Right cardiac atrium (tissue), 5 donors: Measurements from ENCODE around the gene INTS12. TPM values are rescaled to one million over a fixed set of nuclear protein-coding genes. Genes with fewer than 3 reads are reported as not detected.

Experiments used
- ATAC-seq, 2 donors: fragments of 200-7000 bp; cut with Tn5 transposase; one replicate each; pipeline versions ENCODE4 v1.8.0 to v1.9.1; 2020; ENCODE audit warnings: moderate library complexity in 2 of 2, mild to moderate bottlenecking in 1 of 2
- DNase-seq, 3 donors: peaks; one replicate each; pipeline ENCODE4 v3.0.0-alpha.2; 2020
- H3K27ac ChIP-seq: one replicate; pipeline ENCODE4 v1.5.1; 2013; ENCODE audit warnings: mild to moderate bottlenecking, low read length, control low read depth, moderate library complexity
- H3K27me3 ChIP-seq: one replicate; pipeline ENCODE4 v1.6.1; 2013; ENCODE audit not compliant: control insufficient read depth, insufficient read depth
- H3K4me1 ChIP-seq: one replicate; pipeline ENCODE4 v1.6.1; 2013; ENCODE audit warnings: low read length; ENCODE audit not compliant: control insufficient read depth, insufficient read depth
- H3K4me3 ChIP-seq: one replicate; pipeline ENCODE4 v1.5.1; 2013; ENCODE audit warnings: low read length, control low read depth
- H3K9me3 ChIP-seq: one replicate; pipeline ENCODE4 v1.6.1; 2013; ENCODE audit warnings: low read length; ENCODE audit not compliant: control insufficient read depth
- WGBS: extraction: QIAGEN DNeasy Blood & Tissue Kit; methylation state at CpG from one replicate; pipeline ENCODE4 v1.1.7; 2013; 5-methylcytosine and 5-hydroxymethylcytosine counted together
- intact Hi-C, 4 donors: fragments of 100-400 bp; cut with DNase I; formaldehyde crosslinking; loops; one replicate each; pipeline versions ENCODE4 v1.11.0 to v1.14.0; 2022 to 2023
- polyA plus RNA-seq: library from polyadenylated mRNA; stranded (reverse); fragments of 200-250 nt; gene quantifications from one replicate; pipeline ENCODE4 v1.2.3, GENCODE V29; 2013
- total RNA-seq, 4 donors: library from RNA; stranded (reverse); fragmentation: NEBNext Ultra II Directional; extraction: Animal tissue kit (Norgen Biotek cat#: 25700); gene quantifications; one replicate each; pipeline ENCODE4 v1.2.1, GENCODE V29; 2021
- donor health status: healthy with polysubstance abuse.
- donor health status: DM: no; HTN: yes; CAD: no.
- donor health status: DM: no; HTN: no; CAD: no.
- donor health status: DM: no; HTN: yes; CAD: no; lungs with severe emphysema.
- donor health status: DM: yes; HTN: yes; CAD: no.

INTS12 gene
- total and polyA plus RNA-seq, 5 donors: 18.4 to 23.1 (median 20.6) TPM

DNA sequence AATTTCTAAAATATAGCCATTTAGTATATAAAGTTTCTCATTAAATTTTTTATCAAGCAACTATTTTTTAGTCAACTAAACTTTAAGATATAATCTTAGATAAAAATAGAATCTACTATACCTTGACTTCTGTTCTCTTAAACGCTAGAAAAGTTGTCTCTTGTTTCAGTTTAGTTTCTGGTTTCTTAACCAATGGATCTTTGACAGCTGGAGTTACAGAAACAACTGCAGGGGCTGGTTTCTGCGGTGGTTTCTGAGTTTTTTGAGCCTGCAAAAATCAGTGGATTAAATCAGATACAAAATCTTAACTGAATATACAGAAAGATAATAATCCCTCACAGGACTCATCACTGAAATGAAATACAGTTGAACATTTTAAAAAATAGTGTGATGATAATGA lies 21.9 kb downstream of the INTS12 start:
- no peak overlapping the region for H3K4me3 ChIP-seq
- no peak for ATAC-seq
- H3K27me3 ChIP-seq: no peaks in the 10 kb centered on the region
- no peak overlapping the region for H3K27ac ChIP-seq
- DNase-seq: no peak
- no peaks in the 10 kb centered on the region for H3K4me1 ChIP-seq
- no peaks in the 10 kb centered on the region for H3K9me3 ChIP-seq
- 98% methylated on average over 2 of the region's 2 CpGs for WGBS
- intact Hi-C loops: no loop called here

DNA sequence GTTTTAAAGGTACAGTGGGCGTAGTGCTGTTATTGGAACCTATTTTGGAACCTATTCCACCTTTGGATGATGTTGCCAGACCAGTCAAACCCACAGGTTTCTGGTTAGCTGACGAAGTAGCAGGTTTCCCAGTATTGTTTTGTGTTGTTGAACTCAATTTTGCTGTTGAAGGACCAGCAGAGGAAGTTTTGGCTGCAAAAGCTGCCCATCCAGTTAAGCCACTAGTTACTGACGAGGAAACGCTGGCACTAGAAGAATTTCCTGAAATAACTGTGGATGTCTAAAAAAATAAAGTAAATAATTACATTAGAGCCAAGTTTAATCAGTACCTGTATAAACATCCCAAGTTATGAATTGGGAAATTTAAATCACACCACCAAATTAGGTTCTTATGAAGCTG lies 25.5 kb downstream of the INTS12 start:
- no peaks in the 10 kb centered on the region for H3K4me1 ChIP-seq
- WGBS: 85% methylated on average over 4 of the region's 4 CpGs
- H3K9me3 ChIP-seq: no peaks in the 10 kb centered on the region
- no peak for ATAC-seq
- intact Hi-C loops: no loop called here
- H3K27me3 ChIP-seq: no peaks in the 10 kb centered on the region
- DNase-seq: no peak
- H3K4me3 ChIP-seq: no peak overlapping the region
- H3K27ac ChIP-seq: no peak overlapping the region

GRCh38 chr4:105679186-105679585 lies 29.3 kb downstream of the INTS12 start:
- H3K27ac ChIP-seq: no peak overlapping the region
- WGBS: 54% methylated on average over 2 of the region's 2 CpGs
- H3K27me3 ChIP-seq: no peaks in the 10 kb centered on the region
- no peaks in the 10 kb centered on the region for H3K4me1 ChIP-seq
- ATAC-seq (peak; percentile 52 to 63), DNase-seq (no peak)
- H3K9me3 ChIP-seq: no peaks in the 10 kb centered on the region
- intact Hi-C loops: no loop called here
- H3K4me3 ChIP-seq: no peak overlapping the region

GRCh38 chr4:105677709-105678108 lies 30.8 kb downstream of the INTS12 start:
- ATAC-seq (no peak), DNase-seq (no peak)
- H3K4me3 ChIP-seq: no peak overlapping the region
- H3K9me3 ChIP-seq: no peaks in the 10 kb centered on the region
- H3K4me1 ChIP-seq: no peaks in the 10 kb centered on the region
- no peaks in the 10 kb centered on the region for H3K27me3 ChIP-seq
- WGBS: 77% methylated on average over 2 of the region's 2 CpGs
- intact Hi-C loops: no loop called here
- no peak overlapping the region for H3K27ac ChIP-seq

DNA sequence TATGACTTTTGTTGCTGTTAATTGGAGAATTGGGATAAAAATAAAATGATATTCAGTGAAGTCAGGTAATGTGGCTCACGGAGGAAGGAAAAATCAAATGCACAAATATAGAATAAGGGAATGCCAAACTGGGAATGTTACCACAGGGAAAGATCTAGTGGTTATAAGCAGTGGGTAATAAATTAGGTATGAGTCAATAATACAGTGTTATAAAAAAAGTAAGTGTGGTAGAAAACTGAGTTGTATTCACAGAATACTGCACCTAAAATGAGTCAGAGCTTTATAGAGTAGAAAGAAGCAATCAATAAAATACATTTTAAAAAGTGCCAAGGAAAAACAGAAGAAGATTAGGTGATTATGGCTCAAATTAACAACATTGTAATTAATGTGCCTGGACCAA lies 34.5 kb downstream of the INTS12 start:
- WGBS: 87% methylated on average over 1 of the region's 1 CpG
- Histone ChIP-seq H3K27me3 (no peaks in the 10 kb centered on the region), H3K9me3 (no peaks in the 10 kb centered on the region), H3K4me3 (no peak overlapping the region), H3K27ac (no peak overlapping the region), H3K4me1 (no peaks in the 10 kb centered on the region)
- intact Hi-C loops: loop anchor here in 1 of 4 donors (5.0 kb wide), 1 partner anchor 152 kb away; no protein-coding TSS in a partner anchor
- DNase-seq: no peak
- ATAC-seq: no peak

- Histone ChIP-seq H3K4me1 (no peaks in the 10 kb centered on the region), H3K27me3 (no peaks in the 10 kb centered on the region), H3K4me3 (no peak overlapping the region), H3K9me3 (no peaks in the 10 kb centered on the region), H3K27ac (no peak overlapping the region)
- intact Hi-C loops: loop anchor here in 1 of 4 donors (5.0 kb wide), 1 partner anchor 149 kb away; no protein-coding TSS in a partner anchor
- DNase-seq (no peak), ATAC-seq (no peak)
- 72% methylated on average over 2 of the region's 2 CpGs for WGBS
Measured at GRCh38 chr4:105671301-105671700, 37.2 kb downstream of the INTS12 start.

GRCh38 chr4:105670684-105671083 lies 37.8 kb downstream of the INTS12 start:
- H3K27ac ChIP-seq: no peak overlapping the region
- ATAC-seq (no peak), DNase-seq (no peak)
- no peaks in the 10 kb centered on the region for H3K4me1 ChIP-seq
- no peaks in the 10 kb centered on the region for H3K9me3 ChIP-seq
- intact Hi-C loops: loop anchor here in 1 of 4 donors (5.0 kb wide), 1 partner anchor 148 kb away; no protein-coding TSS in a partner anchor
- no peaks in the 10 kb centered on the region for H3K27me3 ChIP-seq
- H3K4me3 ChIP-seq: no peak overlapping the region

GRCh38 chr4:105666693-105667092 lies 41.8 kb downstream of the INTS12 start:
- no peaks in the 10 kb centered on the region for H3K27me3 ChIP-seq
- H3K4me1 ChIP-seq: no peaks in the 10 kb centered on the region
- DNase-seq (no peak), ATAC-seq (peak in 1 of 2 donors; percentile 59)
- H3K9me3 ChIP-seq: no peaks in the 10 kb centered on the region
- H3K27ac ChIP-seq: no peak overlapping the region
- intact Hi-C loops: loop anchor here in 3 of 4 donors (2.0 to 10.0 kb wide), 2 partner anchors 142 to 146 kb away; no protein-coding TSS in a partner anchor
- WGBS: 48% methylated on average over 5 of the region's 5 CpGs
- no peak overlapping the region for H3K4me3 ChIP-seq

DNA sequence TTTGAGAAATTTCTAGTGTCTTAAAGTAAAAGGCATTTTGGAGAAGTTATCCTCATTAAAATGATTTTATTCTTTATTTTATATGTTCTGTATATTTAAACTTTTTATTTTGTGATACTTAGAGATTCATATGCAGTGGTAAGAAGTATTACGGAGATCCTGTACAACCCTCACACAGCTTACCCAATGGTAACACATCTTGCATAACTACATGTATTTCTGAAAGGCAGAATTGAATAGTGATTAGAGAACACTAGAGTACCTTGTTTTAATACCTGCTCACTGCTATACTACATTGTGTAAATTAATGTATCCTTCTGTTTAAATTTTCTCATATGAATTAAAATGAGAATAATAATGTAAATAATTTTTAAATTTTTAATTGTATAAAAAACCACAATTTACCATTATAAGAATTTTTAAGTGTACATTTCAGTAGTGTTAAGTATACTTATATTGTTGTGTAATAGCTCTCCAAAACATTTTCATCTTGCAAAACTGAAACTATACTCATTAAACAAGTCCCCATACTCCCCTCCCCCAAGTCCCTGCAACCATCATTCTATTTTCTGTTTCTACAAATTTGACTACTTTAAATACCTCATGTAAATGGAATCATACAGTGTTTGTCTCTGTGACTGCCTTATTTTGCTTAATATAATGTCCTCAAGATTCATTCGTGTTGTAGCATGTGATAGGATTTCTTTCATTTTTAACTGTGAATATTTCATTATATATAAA lies 45.4 kb downstream of the INTS12 start:
- H3K27ac ChIP-seq: no peak overlapping the region
- intact Hi-C loops: loop anchor here in 2 of 4 donors (10.0 kb wide), 1 partner anchor 138 kb away; no protein-coding TSS in a partner anchor
- no peaks in the 10 kb centered on the region for H3K4me1 ChIP-seq
- WGBS: 89% methylated on average over 2 of the region's 2 CpGs
- no peak for DNase-seq
- no peak overlapping the region for H3K4me3 ChIP-seq
- H3K9me3 ChIP-seq: no peaks in the 10 kb centered on the region
- no peaks in the 10 kb centered on the region for H3K27me3 ChIP-seq
- no peak for ATAC-seq

DNA sequence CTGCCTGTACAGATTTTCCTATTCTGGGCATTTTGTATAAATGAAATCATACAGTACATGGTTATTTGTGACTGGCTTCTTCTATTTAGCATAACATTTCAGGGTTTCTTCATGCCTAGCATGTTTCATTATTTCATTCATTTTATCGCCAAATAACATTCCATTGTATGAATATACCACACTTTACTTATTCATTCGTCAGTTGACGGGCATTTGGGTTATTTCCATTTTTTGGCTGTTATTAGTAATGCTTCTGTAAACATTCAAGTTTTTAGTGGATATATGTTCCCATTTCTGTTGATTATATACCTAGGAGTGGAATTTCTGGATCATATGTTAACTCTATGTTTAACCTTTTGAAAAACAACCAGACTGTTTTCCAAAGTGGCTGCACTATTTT lies 47.5 kb downstream of the INTS12 start:
- Histone ChIP-seq H3K4me3 (no peak overlapping the region), H3K27ac (no peak overlapping the region), H3K27me3 (no peaks in the 10 kb centered on the region), H3K4me1 (no peaks in the 10 kb centered on the region), H3K9me3 (no peaks in the 10 kb centered on the region)
- intact Hi-C loops: loop anchor here in 2 of 4 donors (10.0 kb wide), 1 partner anchor 136 kb away; no protein-coding TSS in a partner anchor
- ATAC-seq: no peak
- WGBS: 92% methylated on average over 3 of the region's 3 CpGs
- DNase-seq: no peak

GRCh38 chr4:105659190-105659589 lies 49.3 kb downstream of the INTS12 start:
- Histone ChIP-seq H3K27me3 (no peaks in the 10 kb centered on the region), H3K4me3 (no peak overlapping the region), H3K9me3 (no peaks in the 10 kb centered on the region), H3K4me1 (no peaks in the 10 kb centered on the region), H3K27ac (no peak overlapping the region)
- intact Hi-C loops: loop anchor here in 1 of 4 donors (2.0 kb wide), 1 partner anchor 54 kb away; no protein-coding TSS in a partner anchor
- DNase-seq (no peak), ATAC-seq (no peak)
- WGBS: 83% methylated on average over 6 of the region's 6 CpGs
